ENCODE measurements around the gene ASCC1. TPM values are rescaled to one million over a fixed set of nuclear protein-coding genes. Genes with fewer than 3 reads are reported as not detected.

The ASCC1 gene
- total RNA-seq, 1 donor from 2014 or later, result 38.6 TPM

- H3K27me3 ChIP-seq (ENCODE audit: control insufficient read depth, insufficient read depth, low read length), result no peaks in the 10 kb centered on the region
Measured at GRCh38 chr10:72077275-72077990, 138.6 kb downstream of the ASCC1 start.

GRCh38 chr10:72076756-72077155, 139.3 kb downstream of the ASCC1 start:
- H3K36me3 ChIP-seq (ENCODE audit: control insufficient read depth, insufficient read depth, low read length), result no peaks in the 10 kb centered on the region
- no peak overlapping the region for H3K4me3 ChIP-seq (ENCODE audit: low read depth, low read length)
- no peak for TF ChIP-seq CTCF (IDR thresholded peaks at IDR 0.05; ENCODE audit: insufficient read depth, low read length, poor library complexity, severe bottlenecking)
- no peak for DNase-seq (ENCODE audit: low read depth)
- H3K27me3 ChIP-seq (ENCODE audit: control insufficient read depth, insufficient read depth, low read length), result no peaks in the 10 kb centered on the region

More at GRCh38 chr10:72077275-72077990, 138.6 kb downstream of the ASCC1 start:
- H3K36me3 ChIP-seq (ENCODE audit: control insufficient read depth, insufficient read depth, low read length), result no peaks in the 10 kb centered on the region
- no peak for DNase-seq (ENCODE audit: low read depth)
- no peak overlapping the region for H3K4me3 ChIP-seq (ENCODE audit: low read depth, low read length)
- TF ChIP-seq CTCF (IDR thresholded peaks at IDR 0.05; ENCODE audit: insufficient read depth, low read length, poor library complexity, severe bottlenecking), result no peak

GRCh38 chr10:72075376-72076115, 140.5 kb downstream of the ASCC1 start:
- no peak for DNase-seq (ENCODE audit: low read depth)
- H3K4me3 ChIP-seq (ENCODE audit: low read depth, low read length), result no peak overlapping the region
- H3K27me3 ChIP-seq (ENCODE audit: control insufficient read depth, insufficient read depth, low read length), result no peaks in the 10 kb centered on the region
- H3K36me3 ChIP-seq (ENCODE audit: control insufficient read depth, insufficient read depth, low read length), result no peaks in the 10 kb centered on the region
- TF ChIP-seq CTCF (IDR thresholded peaks at IDR 0.05; ENCODE audit: insufficient read depth, low read length, poor library complexity, severe bottlenecking), result no peak

GRCh38 chr10:72074574-72075375, 141.3 kb downstream of the ASCC1 start:
- TF ChIP-seq CTCF (IDR thresholded peaks at IDR 0.05; ENCODE audit: insufficient read depth, low read length, poor library complexity, severe bottlenecking), result no peak
- no peak overlapping the region for H3K4me3 ChIP-seq (ENCODE audit: low read depth, low read length)
- no peak for DNase-seq (ENCODE audit: low read depth)

GRCh38 chr10:72073708-72074573, 142.1 kb downstream of the ASCC1 start:
- no peaks in the 10 kb centered on the region for H3K36me3 ChIP-seq (ENCODE audit: control insufficient read depth, insufficient read depth, low read length)
- no peak overlapping the region for H3K4me3 ChIP-seq (ENCODE audit: low read depth, low read length)
- H3K27me3 ChIP-seq (ENCODE audit: control insufficient read depth, insufficient read depth, low read length), result no peaks in the 10 kb centered on the region
- no peak for TF ChIP-seq CTCF (IDR thresholded peaks at IDR 0.05; ENCODE audit: insufficient read depth, low read length, poor library complexity, severe bottlenecking)
- DNase-seq (ENCODE audit: low read depth), result no peak

More at GRCh38 chr10:72074574-72075375, 141.3 kb downstream of the ASCC1 start:
- Histone ChIP-seq H3K27me3 (ENCODE audit: control insufficient read depth, insufficient read depth, low read length) (no peaks in the 10 kb centered on the region), H3K36me3 (ENCODE audit: control insufficient read depth, insufficient read depth, low read length) (no peaks in the 10 kb centered on the region)
